ENCODE results near the gene IDH3B. TPM values are rescaled to one million over a fixed set of nuclear protein-coding genes. Genes with fewer than 3 reads are reported as not detected.

IDH3B gene
- total RNA-seq, 1 experiment from 2014 or later, result 132 TPM

- H3K79me2 ChIP-seq (ENCODE audit: insufficient read depth, low read length), result no peaks in the 10 kb centered on the region
- H3K4me2 ChIP-seq (ENCODE audit: low read length), result no peak overlapping the region
- no TSS peak for BruUV-seq (replicated peaks)
- H3K9me3 ChIP-seq (ENCODE audit: control insufficient read depth in 1 of 2, insufficient read depth in 1 of 2, low read depth in 1 of 2, low read length in 2 of 2), result no peaks in the 10 kb centered on the region
- H4K20me1 ChIP-seq (ENCODE audit: insufficient read depth), result no peaks in the 10 kb centered on the region
- H3K27ac ChIP-seq (ENCODE audit: low read depth, low read length), result no peak overlapping the region
- no peaks in the 10 kb centered on the region for H3K36me3 ChIP-seq (ENCODE audit: control insufficient read depth in 1 of 2, insufficient read depth in 2 of 2, low read length in 2 of 2)
- ChIA-PET RAD21 (ENCODE audit: low non-redundant PET in 1 of 2, low total read pairs in 2 of 2, uncharacterized antibody in 2 of 2, unreplicated experiment in 2 of 2) (no interaction called here), CTCF (no interaction called here), POLR2A (no interaction called here)
- no peak for TF ChIP-seq ELF1 (IDR thresholded peaks at IDR 0.05; ENCODE audit: borderline replicate concordance, low read depth)
- TF ChIP-seq YY1 (IDR thresholded peaks at IDR 0.05; ENCODE audit: extremely low read depth, insufficient replicate concordance, low read depth, low read length), result no peak
- no peak for TF ChIP-seq SIN3A (IDR thresholded peaks at IDR 0.05; ENCODE audit: low read depth)
- TF ChIP-seq ZBTB33 (IDR thresholded peaks at IDR 0.05; ENCODE audit: extremely low read depth, insufficient replicate concordance, low read length), result no peak
- no peak for TF ChIP-seq CBX3 (IDR thresholded peaks at IDR 0.05; ENCODE audit: low read depth)
- TF ChIP-seq ZFX (IDR thresholded peaks at IDR 0.05), result no peak
- TF ChIP-seq REST (IDR thresholded peaks at IDR 0.05; ENCODE audit: low read depth), result no peak
- no peak for TF ChIP-seq EZH2 (IDR thresholded peaks at IDR 0.05)
- no peak for TF ChIP-seq CTCF (IDR thresholded peaks at IDR 0.05 in 2 of 3, conservative IDR thresholded peaks at IDR 0.05 in 1 of 3; ENCODE audit: borderline replicate concordance in 1 of 3, insufficient read depth in 1 of 3, low read depth in 2 of 3, low read length in 2 of 3)
- TF ChIP-seq CEBPB (IDR thresholded peaks at IDR 0.05; ENCODE audit: low read depth), result no peak
- no peak overlapping the region for H3K4me3 ChIP-seq (replicated peaks in 1 of 2; ENCODE audit: low read depth in 1 of 2, low read length in 2 of 2)
- DNase-seq (ENCODE audit: low read depth, low spot score) (no peak), ATAC-seq (no peak)
- peaks cover 6 to 20% of the 10 kb centered on the region in 2 experiments; a peak in 3 of 4 replicates for H3K4me1 ChIP-seq (ENCODE audit: control insufficient read depth in 1 of 2, insufficient read depth in 2 of 2, low read length in 2 of 2)
- no peaks in the 10 kb centered on the region for H3K9me2 ChIP-seq (ENCODE audit: insufficient read depth)
- H2AFZ ChIP-seq (ENCODE audit: low read depth, low read length, poor library complexity, severe bottlenecking), result no peak overlapping the region
- no peak overlapping the region for H3K9ac ChIP-seq (ENCODE audit: low read length)
- no peaks in the 10 kb centered on the region for H3K27me3 ChIP-seq (ENCODE audit: insufficient read depth, low read length)
- intact Hi-C loops (cut with micrococcal nuclease), result no loop called here
These were observed 27.6 kb upstream of the IDH3B start for GRCh38 chr20:2691663-2692035.
